UCSD-AML1 (cell line): ENCODE results near the gene ATRNL1.

Source experiments
- DNase-seq: peaks from one replicate; lab custom pipeline; 2025; ENCODE audit not compliant: unreplicated experiment; lab: John Stamatoyannopoulos, UW

The ATRNL1 gene, protein sequence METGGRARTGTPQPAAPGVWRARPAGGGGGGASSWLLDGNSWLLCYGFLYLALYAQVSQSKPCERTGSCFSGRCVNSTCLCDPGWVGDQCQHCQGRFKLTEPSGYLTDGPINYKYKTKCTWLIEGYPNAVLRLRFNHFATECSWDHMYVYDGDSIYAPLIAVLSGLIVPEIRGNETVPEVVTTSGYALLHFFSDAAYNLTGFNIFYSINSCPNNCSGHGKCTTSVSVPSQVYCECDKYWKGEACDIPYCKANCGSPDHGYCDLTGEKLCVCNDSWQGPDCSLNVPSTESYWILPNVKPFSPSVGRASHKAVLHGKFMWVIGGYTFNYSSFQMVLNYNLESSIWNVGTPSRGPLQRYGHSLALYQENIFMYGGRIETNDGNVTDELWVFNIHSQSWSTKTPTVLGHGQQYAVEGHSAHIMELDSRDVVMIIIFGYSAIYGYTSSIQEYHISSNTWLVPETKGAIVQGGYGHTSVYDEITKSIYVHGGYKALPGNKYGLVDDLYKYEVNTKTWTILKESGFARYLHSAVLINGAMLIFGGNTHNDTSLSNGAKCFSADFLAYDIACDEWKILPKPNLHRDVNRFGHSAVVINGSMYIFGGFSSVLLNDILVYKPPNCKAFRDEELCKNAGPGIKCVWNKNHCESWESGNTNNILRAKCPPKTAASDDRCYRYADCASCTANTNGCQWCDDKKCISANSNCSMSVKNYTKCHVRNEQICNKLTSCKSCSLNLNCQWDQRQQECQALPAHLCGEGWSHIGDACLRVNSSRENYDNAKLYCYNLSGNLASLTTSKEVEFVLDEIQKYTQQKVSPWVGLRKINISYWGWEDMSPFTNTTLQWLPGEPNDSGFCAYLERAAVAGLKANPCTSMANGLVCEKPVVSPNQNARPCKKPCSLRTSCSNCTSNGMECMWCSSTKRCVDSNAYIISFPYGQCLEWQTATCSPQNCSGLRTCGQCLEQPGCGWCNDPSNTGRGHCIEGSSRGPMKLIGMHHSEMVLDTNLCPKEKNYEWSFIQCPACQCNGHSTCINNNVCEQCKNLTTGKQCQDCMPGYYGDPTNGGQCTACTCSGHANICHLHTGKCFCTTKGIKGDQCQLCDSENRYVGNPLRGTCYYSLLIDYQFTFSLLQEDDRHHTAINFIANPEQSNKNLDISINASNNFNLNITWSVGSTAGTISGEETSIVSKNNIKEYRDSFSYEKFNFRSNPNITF (N-terminal part only)

DNA sequence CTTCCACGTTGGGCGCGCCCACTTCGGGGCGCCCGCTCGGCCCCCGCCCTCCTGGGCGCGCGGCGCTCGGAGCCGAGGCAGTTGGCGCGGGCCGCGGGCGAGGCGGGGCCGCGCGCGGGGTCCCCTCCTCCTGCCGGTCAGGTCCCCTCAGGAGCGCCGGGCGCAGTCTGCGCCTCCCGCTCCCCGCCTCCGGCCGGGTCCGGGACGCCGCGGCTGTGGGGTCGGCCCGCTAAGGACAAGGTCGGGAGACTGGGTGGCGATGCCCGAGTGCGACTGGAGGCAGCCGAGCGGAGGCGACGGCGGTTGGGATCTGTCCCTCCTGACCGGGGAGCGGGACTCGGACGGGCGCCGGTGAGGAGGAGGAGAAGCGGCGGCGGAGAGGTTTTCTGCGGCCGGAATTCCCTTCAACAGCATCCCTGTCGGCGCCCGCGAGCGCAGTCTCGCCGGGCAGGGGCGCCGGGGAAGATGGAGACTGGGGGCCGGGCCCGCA, at the start of gene ATRNL1:
Gene ATRNL1 (plus strand): TSS at position 80 of the 490 bp plus-strand sequence. CDS start 386 bp downstream, at position 466.
- DNase-seq = no peak

DNA sequence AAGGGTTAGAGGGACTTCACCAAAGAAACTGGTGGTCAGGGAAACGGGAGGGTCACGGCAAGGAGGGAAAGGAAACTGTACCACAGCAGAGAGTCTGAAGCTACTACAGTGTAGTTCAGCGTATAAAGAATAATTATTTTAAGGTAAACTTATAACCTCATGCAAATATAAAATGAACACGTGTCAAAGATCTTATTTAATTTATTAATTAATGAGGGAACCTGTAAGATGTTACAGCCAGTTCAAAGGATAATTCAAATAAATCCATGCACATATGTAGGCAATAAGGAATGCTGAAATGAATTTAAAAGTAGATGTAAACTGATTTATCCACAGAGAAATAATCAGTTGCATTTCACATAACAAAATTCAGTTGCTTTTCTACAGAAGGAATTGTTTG, 49.4 kb upstream of the ATRNL1 start:
- no peak for DNase-seq

DNA sequence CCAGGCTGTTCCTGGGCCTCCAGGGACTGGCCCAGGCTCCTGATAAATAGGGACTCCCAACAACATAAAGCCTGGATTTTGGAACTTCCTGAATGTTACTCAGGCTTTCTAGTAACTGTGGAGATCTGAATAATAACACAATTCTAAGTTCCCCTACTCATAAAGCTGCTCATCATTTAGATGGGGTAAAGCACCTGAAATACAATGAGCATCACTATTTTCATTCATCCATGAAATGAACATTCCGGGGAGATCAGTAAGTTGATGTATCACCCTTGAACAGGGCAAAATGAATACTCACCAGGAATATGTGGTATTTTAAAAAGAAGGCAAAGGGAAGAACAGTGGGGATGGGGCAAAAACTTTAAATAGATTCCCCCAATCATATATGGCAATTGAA, 48.3 kb upstream of the ATRNL1 start:
- no peak for DNase-seq

DNA sequence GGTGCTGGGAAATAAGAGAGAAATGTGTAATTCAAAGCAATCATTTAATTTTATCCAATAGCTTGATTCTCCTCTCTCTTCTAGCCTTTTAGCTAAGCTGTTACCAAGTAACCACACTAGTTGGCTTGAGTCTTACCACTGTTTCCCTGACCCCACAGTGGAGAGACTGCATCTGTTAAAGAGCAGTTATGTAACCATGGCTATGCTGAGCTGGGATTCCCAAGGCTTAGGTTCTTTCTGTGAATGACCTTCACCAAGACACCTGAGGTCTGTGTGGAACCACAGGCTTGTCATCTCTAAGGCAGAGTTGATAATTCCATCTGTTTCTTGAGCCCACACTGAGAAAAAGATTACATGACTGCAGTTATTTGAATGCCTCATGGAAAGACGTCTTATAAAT, 47.7 kb upstream of the ATRNL1 start:
- no peak for DNase-seq

DNA sequence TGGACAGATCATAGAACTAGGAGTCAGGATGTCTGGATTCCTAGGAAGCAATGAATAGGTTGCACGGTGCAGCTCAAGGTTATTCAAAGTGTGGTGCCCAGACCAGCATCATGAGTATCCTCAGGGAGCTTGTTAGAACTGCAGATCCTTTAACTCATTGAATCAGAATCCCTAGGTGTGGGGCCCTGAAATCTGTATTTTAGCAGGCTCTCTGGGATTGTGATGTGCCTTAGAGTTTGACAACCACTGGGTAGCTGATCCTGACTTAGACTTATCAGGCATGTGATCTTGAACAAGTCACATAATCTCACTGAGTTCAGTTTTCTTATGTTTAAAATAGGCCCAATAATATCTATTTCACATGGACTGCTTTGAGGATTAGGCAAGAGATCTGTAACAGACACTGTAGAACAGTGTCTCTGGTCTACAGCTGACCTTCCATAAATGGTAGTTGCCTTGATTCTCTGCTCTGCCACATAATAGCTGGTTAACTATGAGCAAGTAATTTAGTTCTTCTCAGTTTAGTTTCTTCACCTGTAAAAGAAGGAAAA, 46.4 kb upstream of the ATRNL1 start:
- no peak for DNase-seq

DNA sequence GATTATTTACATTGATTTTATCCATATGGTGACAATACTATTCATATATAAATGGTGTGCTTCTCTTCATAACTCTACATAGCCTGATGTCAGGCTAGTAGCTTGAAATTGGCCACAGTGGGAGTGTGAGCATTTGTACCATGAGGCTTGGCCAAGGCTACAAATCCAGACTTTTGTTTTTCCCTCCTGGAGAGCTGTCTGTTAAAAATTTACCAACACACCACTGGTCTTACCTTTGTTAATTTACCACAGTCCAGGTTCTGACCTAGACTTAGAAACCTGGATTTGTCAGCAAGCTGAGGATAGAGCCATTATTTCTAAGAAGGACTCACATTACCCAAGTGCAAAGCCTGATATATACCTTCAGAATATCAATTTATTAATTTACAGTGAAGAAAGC, 45.5 kb upstream of the ATRNL1 start:
- no peak for DNase-seq

DNA sequence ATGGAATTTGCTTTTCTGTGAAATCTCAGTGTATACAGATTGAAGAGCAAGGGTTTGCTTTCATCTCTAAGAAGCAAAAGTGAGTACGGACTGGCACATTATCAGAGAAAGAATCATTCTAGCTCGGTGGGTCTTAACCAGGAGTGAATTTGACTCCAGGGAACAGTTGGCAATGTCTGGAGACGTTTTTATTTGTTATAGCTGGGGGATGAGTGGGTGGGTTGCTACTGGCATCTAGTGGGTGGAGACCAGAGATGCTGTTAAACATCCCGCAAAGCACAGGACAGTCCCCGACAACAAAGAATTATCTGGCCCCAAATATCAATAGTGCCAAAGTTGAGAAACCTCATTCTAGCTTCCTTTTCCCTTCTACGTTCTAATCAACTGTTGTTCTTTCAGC, 43.8 kb upstream of the ATRNL1 start:
- no peak for DNase-seq

DNA sequence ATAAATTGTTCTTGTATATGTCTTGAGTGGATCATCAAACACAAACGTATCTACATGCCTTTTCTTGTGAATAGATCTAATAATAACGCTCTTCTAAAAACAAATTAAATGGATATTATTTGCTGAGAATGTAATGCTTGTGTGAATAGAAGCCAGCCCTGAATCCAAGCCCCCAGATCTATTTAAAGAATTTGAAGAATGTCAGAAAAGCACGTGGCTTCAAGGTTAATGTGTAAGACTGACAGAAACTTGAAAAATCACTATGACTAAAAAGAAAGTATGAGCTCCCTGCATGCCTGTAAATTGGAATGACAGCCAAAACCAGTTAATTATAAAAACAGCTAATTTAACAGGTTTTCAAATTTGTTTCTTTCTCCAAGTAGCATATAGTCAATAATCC, 43.2 kb upstream of the ATRNL1 start:
- no peak for DNase-seq

DNA sequence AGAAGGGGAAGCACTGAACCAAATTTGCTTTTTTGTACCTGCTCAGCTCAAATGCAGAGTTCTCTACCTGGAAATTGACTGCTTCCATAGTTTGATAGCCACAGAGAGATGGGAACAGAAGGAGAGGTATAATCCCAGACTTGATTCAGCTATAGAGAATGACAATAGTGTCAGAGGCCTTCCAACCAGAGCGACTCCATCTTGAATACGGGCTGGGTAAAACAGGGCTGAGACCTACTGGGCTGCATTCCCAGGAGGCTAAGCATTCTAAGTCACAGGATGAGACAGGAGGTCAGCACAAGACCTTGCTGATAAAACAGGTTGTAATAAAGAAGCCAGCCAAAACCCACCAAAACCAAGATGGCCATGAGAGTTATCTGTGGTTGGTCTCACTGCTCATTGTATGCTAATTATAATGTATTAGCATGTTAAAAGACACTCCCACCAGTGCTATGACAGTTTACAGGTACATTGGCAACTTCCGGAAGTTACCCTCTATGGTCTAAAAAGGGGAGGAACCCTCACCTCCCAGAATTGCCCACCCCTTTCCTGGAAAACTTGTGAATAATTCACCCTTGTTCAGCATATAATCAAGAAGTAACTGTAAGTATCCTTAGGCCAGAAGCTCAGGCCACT, 42.7 kb upstream of the ATRNL1 start:
- no peak for DNase-seq

DNA sequence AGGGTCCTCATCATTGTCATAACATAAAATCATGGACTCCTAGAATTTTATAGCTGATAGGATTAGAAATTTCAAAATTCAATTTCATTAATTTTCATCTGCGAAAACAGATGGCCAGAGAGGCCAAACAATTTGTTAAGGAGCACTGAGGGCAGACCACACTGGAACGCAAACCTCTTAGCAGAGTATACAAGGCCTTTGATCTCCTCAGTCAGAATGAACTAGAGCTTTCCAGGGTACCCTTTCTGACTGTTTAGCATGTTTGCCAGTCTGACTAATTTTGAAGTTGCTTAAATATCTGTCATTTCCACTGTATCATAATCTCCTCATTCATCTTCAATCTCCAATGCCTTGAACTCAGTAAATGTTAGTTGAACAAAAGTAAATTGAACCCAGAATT, 41.9 kb upstream of the ATRNL1 start:
- DNase-seq = no peak

DNA sequence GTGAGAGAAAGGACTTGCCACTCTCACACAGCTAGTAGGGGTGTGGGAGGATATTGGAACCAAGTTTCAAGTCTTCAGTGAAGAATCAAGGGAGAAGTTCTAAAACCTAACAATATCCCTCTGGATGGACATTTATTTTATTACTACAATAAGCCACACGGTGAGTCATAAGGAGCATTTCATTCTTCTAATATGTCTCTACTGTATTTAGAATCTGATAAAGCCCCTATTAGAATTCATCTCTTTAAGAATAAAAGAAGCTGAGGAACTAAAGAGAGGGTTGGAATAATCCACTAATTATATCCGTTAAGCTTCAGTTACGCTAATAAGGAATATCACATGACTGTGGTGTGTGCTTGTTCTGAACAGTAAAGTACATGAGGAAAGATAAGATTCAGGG, 40.9 kb upstream of the ATRNL1 start:
- DNase-seq = no peak

DNA sequence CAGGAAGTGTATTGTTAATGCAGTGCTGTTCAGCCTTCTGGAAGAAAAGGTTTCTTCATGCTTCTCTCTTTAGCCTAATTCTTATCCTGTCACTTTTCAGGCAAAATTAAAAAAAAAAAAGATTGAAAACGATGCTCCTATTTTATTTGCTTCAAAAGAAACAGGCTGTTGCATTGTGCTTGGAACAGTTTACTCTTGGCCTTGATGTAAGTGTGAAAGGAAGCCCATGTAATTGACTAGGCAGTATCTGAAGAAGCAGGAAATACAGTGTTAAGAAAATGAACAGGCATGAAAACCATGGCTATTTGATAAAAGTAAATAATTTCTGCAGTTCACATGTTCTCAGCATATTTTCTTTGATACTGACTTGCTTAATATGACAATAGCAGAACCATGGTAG, 40.4 kb upstream of the ATRNL1 start:
- DNase-seq = no peak

DNA sequence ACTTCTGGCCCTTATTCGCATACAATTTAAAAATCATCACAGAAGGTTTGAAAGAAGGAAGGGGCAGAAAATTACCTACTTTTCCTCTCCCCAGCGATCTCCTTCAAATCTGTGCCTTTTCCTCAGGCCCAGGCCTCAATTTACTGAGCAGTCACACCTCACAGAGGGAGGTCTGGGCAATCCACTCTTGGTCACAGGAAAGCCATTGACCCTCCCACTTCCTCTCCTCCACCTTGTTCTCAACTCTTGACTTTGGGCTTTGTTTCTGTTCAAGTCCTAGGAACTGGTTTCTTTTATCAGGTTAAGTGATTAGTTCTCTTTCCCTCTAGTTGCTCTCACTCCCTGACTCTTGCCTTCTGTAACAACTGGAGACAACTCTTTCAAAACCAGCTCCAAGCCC, 37.0 kb upstream of the ATRNL1 start:
- DNase-seq = no peak

DNA sequence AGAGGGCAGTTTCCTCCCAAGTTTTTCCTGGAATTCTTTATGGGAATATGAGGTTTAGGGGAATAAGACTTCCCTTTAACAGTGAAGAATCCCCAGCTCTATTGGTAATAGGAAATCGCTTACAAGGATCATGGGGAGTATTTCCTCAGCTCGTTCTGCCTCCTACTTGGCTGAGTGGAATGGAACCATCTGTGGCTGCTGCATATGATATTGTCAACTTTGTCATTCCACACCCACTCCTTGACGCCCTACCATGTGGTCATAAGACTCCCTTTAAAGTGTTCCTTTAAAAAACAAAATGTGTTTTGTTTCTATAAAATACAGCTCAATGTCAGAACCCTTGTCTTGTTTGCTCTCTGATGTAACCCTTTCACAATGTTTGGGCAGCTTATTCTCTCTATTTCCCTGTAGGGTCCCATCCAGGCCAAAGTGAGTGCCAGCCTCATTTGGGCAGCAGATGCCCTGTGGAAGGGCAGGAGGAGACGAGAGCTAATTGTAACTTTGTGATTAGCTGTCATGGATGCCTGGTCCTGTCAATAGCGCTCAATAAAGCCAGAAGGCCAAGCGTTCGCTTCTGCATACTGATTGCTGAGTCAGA, 33.8 kb upstream of the ATRNL1 start:
- DNase-seq = no peak

DNA sequence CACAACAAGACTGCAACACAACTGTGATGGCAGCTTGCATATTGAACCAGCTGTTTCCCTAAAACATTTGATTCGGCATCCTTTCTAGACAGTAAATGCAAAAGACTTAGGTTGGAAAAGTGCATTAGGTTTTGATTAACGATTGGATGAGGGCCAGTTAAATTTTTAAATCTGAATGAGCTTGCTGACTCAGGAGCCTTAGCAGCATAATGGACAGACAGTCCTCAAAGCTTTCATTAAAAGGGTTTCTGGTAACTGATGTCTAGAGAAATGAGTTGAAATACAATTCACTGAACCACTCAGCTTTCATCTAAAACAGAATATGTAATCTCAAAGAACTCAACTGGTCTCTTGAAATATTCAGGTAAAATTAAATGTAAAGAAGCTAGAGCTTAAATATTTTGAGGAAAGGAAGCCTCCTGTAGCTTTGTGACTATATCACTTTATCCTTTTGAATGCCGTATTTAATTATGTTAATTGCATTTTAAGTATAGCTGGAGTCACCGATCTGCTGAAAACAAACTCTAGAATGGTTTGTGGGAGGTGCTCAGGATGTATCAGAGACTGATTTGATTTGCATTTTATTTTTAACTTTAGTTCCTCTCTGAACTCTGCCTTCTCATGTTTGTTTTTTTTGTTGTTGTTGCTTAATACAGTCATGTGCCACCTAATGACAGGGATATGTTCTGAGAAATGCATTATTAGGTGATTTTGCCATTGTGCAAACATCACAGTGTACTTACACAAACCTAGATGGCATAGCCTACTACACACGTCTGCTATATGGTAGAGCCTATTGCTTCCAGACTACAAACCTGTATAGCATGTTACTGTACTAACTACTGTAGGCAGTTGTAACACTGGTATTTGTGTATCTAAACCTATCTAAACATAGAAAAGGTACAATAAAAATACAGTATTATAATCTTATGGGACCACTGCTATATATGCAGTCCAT, 29.2 kb upstream of the ATRNL1 start:
- no peak for DNase-seq

DNA sequence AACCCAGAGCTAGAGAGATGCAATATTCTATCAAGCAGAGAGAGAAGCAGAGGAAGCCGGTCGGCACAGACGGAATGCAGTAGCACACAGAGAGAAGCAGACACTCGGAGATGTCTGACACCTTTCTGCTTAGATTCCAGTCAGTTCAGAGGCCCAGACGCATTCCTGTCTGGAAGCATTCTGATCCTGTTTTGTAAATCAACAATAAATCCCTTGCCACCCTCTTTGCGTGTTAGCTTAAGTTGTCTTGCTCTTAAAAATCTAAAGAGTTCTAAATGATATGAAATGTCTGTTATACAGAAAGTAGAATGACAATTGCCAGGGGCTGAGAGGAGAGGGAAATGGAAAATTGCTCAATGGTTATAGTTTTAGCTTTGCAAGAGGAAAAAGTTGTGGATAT, 27.4 kb upstream of the ATRNL1 start:
- DNase-seq = no peak

DNA sequence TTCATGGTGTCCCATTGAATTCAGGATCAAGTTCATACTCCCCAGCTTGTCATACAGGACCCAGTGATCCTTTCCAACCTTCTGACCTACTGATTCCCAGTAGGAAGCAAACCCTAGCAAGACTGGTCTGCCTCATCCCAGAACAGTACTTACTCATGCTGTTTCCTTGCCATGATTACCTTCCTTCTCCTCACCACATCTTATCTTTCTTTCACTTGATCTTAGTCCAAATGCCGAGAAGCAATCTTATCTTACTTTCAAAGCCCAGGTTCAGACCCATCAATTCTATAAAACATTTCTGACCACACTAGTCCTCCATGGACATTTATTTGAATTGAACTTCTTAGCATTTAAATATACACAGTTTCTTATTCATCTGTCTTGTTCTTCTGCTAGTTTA, 26.6 kb upstream of the ATRNL1 start:
- no peak for DNase-seq

DNA sequence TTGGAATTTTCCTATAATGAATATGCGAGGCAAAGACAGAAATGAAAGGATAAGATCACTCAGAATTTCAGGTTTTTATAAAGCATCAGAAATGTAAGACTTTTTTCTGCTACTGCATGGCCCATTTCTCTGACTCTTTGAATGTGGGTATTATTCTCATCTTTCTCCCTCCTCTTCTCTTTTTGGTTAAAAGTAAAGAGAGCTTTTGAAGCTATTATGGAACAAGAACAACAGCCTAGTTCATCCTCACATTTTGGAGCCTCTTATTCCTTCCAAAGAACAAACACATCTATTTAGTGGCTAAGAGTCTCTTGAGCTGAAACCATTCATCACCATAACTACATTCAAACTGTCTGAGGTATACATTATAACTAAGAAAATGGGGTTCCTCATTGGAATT, 19.4 kb upstream of the ATRNL1 start:
- no peak for DNase-seq

DNA sequence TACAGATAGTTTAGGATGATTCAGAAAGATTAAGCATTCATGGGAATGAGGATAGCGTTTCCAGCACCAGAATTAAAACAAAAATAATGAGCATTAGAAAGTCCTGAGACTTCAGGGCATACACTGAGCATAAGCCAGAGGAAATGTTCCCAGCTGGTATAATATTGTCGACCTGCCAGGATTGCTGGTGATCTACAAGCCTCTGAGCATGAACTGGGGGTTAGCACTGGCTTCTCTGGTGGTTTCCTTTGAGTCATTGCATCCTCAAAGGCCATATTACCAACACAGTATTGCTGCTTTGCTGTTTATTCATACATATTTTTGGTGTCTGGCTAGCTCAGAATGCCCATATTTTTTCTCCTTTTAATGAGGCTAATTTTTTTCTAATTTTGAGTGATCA, 10.7 kb upstream of the ATRNL1 start:
- no peak for DNase-seq
